Measurements from ENCODE around the gene FLYWCH2.

The FLYWCH2 gene

GRCh38 chr16:2838928-2839327 lies 44.1 kb upstream of the FLYWCH2 start (continued):
- peak; percentile 79; the same call in 1 of the 2 replicates for TF ChIP-seq ZNF2 (tag by site-specific recombination; IDR thresholded peaks at IDR 0.05)
- peak; percentile 55 for TF ChIP-seq ZFHX2 (tag by site-specific recombination; conservative IDR thresholded peaks at IDR 0.05)
- TF ChIP-seq ZNF596 (tag by site-specific recombination; IDR thresholded peaks at IDR 0.05): no peak
- no peak for TF ChIP-seq IKZF3 (tag by site-specific recombination; IDR thresholded peaks at IDR 0.05)
- TF ChIP-seq ZBTB17 (tag by site-specific recombination; IDR thresholded peaks at IDR 0.05): peak; percentile 44

GRCh38 chr16:2839650-2840450 lies 43.2 kb upstream of the FLYWCH2 start:
- Histone ChIP-seq H3K9me3 (ENCODE audit: control insufficient read depth, insufficient read depth, low read depth, low read length) (no peaks in the 10 kb centered on the region), H3K4me1 (ENCODE audit: control insufficient read depth, insufficient read depth, low read length) (no peaks in the 10 kb centered on the region), H3K4me3 (ENCODE audit: low read depth, low read length) (no peak overlapping the region), H3K27ac (ENCODE audit: extremely low read depth, low read depth, low read length) (no peak overlapping the region), H3K36me3 (ENCODE audit: control insufficient read depth in 2 of 2, insufficient read depth in 1 of 2, low read length in 2 of 2) (no peaks in the 10 kb centered on the region)
- ChIA-PET CTCF (interaction anchor here (0.6 to 3.0 kb wide), 21 partner anchors 8 to 190 kb away, joined by 3 to 25 read pairs (median 6); partner anchors contain the start of gene ZG16B), POLR2A (interaction anchor here (2.0 kb wide), 1 partner anchor 28 kb away, joined by 14 read pairs; no protein-coding TSS in a partner anchor)
- TF ChIP-seq ZNF626 (tag by site-specific recombination; IDR thresholded peaks at IDR 0.05) (no peak), ZNF37A (tag by site-specific recombination; IDR thresholded peaks at IDR 0.05) (no peak), ZNF211 (tag by site-specific recombination; IDR thresholded peaks at IDR 0.05; ENCODE audit: low read depth) (no peak), ZNF214 (tag by site-specific recombination; IDR thresholded peaks at IDR 0.05; ENCODE audit: borderline replicate concordance) (no peak), ZNF785 (tag by site-specific recombination; IDR thresholded peaks at IDR 0.05) (no peak), ZNF449 (tag by site-specific recombination; IDR thresholded peaks at IDR 0.05) (no peak), ZNF280D (tag by site-specific recombination; IDR thresholded peaks at IDR 0.05) (no peak), ZNF138 (tag by site-specific recombination; IDR thresholded peaks at IDR 0.05; ENCODE audit: borderline replicate concordance) (no peak), ZNF768 (tag by site-specific recombination; IDR thresholded peaks at IDR 0.05) (no peak), ZNF146 (tag by site-specific recombination; IDR thresholded peaks at IDR 0.05) (no peak), PRDM2 (tag by site-specific recombination; IDR thresholded peaks at IDR 0.05; ENCODE audit: borderline replicate concordance) (no peak), ZIC2 (tag by site-specific recombination; IDR thresholded peaks at IDR 0.05) (no peak), ZNF24 (tag by site-specific recombination; IDR thresholded peaks at IDR 0.05) (no peak), ZBTB8A (tag by site-specific recombination; IDR thresholded peaks at IDR 0.05) (no peak), ZNF354C (tag by site-specific recombination; IDR thresholded peaks at IDR 0.05; ENCODE audit: borderline replicate concordance, low read depth) (no peak)

Data from HEK293 (cell line).